ENCODE data around the gene TMEM154.

GRCh38 chr4:152587127-152587526, 92.7 kb downstream of the TMEM154 start:
- TF ChIP-seq POLR2AphosphoS5 (IDR thresholded peaks at IDR 0.05) (no peak), CTCF (IDR thresholded peaks at IDR 0.05) (no peak), POLR2A (IDR thresholded peaks at IDR 0.05) (no peak)

Data from transverse colon (tissue), 4 donors.